PC-9 (cell line): ENCODE measurements around the gene FIBCD1. TPM values are rescaled to one million over a fixed set of nuclear protein-coding genes. Genes with fewer than 3 reads are reported as not detected.

Experiments used
- BruUV-seq: library from RNA; stranded (reverse); fragments of 400-500 nt; replicated peaks from 2 replicates; lab custom pipeline; 2021; lab: Mats Ljungman, UMichigan
- CTCF ChIA-PET: fragments of 300-600 bp; sonication (Branson Sonifier 250); formaldehyde crosslinking; loops from one replicate; lab custom pipeline; 2022; ENCODE audit warnings: antibody characterized with exemption; lab: Charles Lee
- POLR2A ChIA-PET: fragments of 300-600 bp; sonication (Branson Sonifier 250); formaldehyde crosslinking; loops from one replicate; lab custom pipeline; 2022; ENCODE audit warnings: antibody characterized with exemption; ENCODE audit not compliant: unreplicated experiment; lab: Charles Lee
- DNase-seq, 2 experiments: peaks; one replicate each; pipeline versions ENCODE4 v3.0.0 to v3.0.0-alpha.2; 2015 to 2022; ENCODE audit warnings: mixed read lengths in 1 of 2
- H2AFZ ChIP-seq: fragments of 200-600 bp; sonication (generic); 2 replicates; pipeline ENCODE4 v1.8.1; 2017; ENCODE audit warnings: antibody characterized with exemption
- H3F3A ChIP-seq: fragments of 200-600 bp; sonication (generic); 2 replicates; pipeline ENCODE4 v1.8.1; 2017; ENCODE audit warnings: antibody characterized with exemption, mild to moderate bottlenecking, low read depth; ENCODE audit not compliant: insufficient read depth
- H3K27ac ChIP-seq: fragments of 200-600 bp; sonication (generic); 2 replicates; pipeline ENCODE4 v1.6.1; 2016; ENCODE audit warnings: mixed run types
- H3K27me3 ChIP-seq: fragments of 200-600 bp; sonication (generic); 2 replicates; pipeline ENCODE4 v1.6.1; 2016; ENCODE audit warnings: low read depth, mixed run types; ENCODE audit not compliant: insufficient read depth
- H3K36me3 ChIP-seq: fragments of 200-600 bp; sonication (generic); 2 replicates; pipeline ENCODE4 v1.6.1; 2016; ENCODE audit warnings: low read depth, mixed run types
- H3K4me1 ChIP-seq: fragments of 200-600 bp; sonication (generic); replicated peaks from 2 replicates; pipeline ENCODE4 v1.6.1; 2016; ENCODE audit warnings: mixed run types; ENCODE audit not compliant: insufficient read depth
- H3K4me2 ChIP-seq: fragments of 200-600 bp; sonication (generic); 2 replicates; pipeline ENCODE4 v1.6.1; 2017; ENCODE audit warnings: mixed run types
- H3K4me3 ChIP-seq: fragments of 200-600 bp; sonication (generic); 2 replicates; pipeline ENCODE4 v1.6.1; 2016; ENCODE audit warnings: mixed run types
- H3K79me2 ChIP-seq: fragments of 200-600 bp; sonication (generic); 2 replicates; pipeline ENCODE4 v1.6.1; 2017; ENCODE audit warnings: low read depth, mixed run types
- H3K9me2 ChIP-seq: fragments of 200-600 bp; sonication (generic); 2 replicates; pipeline ENCODE4 v1.8.1; 2017; ENCODE audit warnings: mild to moderate bottlenecking; ENCODE audit not compliant: insufficient read depth
- H3K9me3 ChIP-seq: fragments of 200-600 bp; sonication (generic); 2 replicates; pipeline ENCODE4 v1.8.1; 2016; ENCODE audit warnings: low read depth; ENCODE audit not compliant: insufficient read depth
- H4K20me1 ChIP-seq: fragments of 200-600 bp; sonication (generic); 2 replicates; pipeline ENCODE4 v1.8.1; 2017; ENCODE audit not compliant: insufficient read depth
- EZH2 ChIP-seq: fragments of 200-600 bp; sonication (generic); IDR thresholded peaks from 2 replicates; pipeline ENCODE4 v1.8.0; 2017; ENCODE audit warnings: antibody characterized with exemption, low read depth
- intact Hi-C: fragments of 100-400 bp; cut with micrococcal nuclease; formaldehyde crosslinking; loops from one replicate; pipeline ENCODE4 v1.10.0; 2022; ENCODE audit not compliant: unreplicated experiment
- total RNA-seq: library from RNA; stranded (reverse); gene quantifications from 2 replicates; pipeline ENCODE4 v1.2.3, GENCODE V29; 2021
- TF ChIP-seq, protein P1 (sequence below): fragments of 200-600 bp; sonication (generic); conservative IDR thresholded peaks from 2 replicates; pipeline ENCODE4 v1.6.1; 2017; ENCODE audit warnings: mixed run types, antibody characterized with exemption, mild to moderate bottlenecking, moderate library complexity

Gene FIBCD1
- total RNA-seq, 1 experiment from 2014 or later = 2.7 TPM

DNA sequence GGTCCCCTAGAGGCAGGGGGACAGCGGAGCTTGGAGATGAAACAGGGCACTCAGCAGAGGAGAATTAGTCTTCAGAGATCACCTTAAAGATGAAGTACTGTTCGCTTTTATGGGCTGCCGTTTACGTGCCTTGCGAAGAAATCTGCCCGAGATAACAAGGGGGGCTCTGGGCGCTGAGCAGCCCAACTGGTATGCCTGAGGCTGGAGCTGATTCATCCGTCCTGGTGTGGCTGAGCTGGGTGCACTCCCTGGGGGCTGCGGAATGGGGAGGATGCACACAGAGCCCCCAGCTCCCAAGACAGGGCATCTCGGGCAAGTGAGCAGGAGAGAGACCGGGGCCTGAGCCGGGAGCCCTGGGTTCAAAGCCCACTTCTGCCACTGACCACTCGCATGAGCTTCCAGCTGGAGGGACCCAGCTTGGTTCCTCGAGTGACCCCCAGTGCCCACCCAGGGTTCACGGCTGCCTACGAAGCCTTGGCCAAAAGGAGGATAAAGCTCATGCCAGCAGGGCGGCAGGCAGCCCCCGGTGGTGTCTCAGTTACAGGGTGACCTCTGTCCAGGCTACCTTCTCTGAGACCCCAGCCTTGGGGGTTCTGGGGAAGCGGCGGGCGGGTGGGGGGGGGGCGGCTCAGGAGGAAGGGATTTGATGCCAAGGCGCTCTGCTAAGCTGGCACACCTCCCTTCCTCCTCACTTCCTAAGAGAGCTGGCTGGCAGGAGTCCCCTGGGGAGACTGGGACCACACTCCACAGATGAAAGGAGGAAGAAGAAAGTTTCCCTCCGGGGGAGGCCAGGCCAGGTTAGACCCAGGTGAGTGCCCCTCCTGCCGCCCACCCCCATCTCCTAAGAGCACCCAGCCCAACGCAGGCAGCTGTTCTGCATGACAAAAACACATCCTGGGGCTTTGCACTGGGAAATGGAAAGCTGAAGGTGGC is 5.7 kb downstream of the FIBCD1 start:
- DNase-seq = peak; percentile 55 to 59
- Histone ChIP-seq H3K4me1 (peaks cover 42% of the 10 kb centered on the region), H2AFZ (no peak overlapping the region), H3K36me3 (no peaks in the 10 kb centered on the region), H3K4me3 (peak overlapping the region; percentile 48; the same call in 1 of the 2 replicates), H3K27ac (no peak overlapping the region), H3K9me2 (no peaks in the 10 kb centered on the region), H3K4me2 (peak overlapping the region; percentile 82), H3K27me3 (peaks cover 7% of the 10 kb centered on the region; the same call in 1 of the 2 replicates), H3K79me2 (no peaks in the 10 kb centered on the region), H3K9me3 (no peaks in the 10 kb centered on the region), H4K20me1 (no peaks in the 10 kb centered on the region), H3F3A (peaks cover 44% of the 10 kb centered on the region; the same call in 1 of the 2 replicates)
- BruUV-seq = no TSS peak
- POLR2A ChIA-PET = no interaction called here
- CTCF ChIA-PET = interaction anchor here (0.6 to 0.9 kb wide), 3 partner anchors 8 to 234 kb away, joined by 3 to 5 read pairs (median 3); no protein-coding TSS in a partner anchor
- no peak for TF ChIP-seq EZH2
- TF ChIP-seq, protein P1, sequence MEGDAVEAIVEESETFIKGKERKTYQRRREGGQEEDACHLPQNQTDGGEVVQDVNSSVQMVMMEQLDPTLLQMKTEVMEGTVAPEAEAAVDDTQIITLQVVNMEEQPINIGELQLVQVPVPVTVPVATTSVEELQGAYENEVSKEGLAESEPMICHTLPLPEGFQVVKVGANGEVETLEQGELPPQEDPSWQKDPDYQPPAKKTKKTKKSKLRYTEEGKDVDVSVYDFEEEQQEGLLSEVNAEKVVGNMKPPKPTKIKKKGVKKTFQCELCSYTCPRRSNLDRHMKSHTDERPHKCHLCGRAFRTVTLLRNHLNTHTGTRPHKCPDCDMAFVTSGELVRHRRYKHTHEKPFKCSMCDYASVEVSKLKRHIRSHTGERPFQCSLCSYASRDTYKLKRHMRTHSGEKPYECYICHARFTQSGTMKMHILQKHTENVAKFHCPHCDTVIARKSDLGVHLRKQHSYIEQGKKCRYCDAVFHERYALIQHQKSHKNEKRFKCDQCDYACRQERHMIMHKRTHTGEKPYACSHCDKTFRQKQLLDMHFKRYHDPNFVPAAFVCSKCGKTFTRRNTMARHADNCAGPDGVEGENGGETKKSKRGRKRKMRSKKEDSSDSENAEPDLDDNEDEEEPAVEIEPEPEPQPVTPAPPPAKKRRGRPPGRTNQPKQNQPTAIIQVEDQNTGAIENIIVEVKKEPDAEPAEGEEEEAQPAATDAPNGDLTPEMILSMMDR = 0 out of 2 replicates have a peak, but pooled peaks have one; percentile 11
- intact Hi-C loops = no loop called here

DNA sequence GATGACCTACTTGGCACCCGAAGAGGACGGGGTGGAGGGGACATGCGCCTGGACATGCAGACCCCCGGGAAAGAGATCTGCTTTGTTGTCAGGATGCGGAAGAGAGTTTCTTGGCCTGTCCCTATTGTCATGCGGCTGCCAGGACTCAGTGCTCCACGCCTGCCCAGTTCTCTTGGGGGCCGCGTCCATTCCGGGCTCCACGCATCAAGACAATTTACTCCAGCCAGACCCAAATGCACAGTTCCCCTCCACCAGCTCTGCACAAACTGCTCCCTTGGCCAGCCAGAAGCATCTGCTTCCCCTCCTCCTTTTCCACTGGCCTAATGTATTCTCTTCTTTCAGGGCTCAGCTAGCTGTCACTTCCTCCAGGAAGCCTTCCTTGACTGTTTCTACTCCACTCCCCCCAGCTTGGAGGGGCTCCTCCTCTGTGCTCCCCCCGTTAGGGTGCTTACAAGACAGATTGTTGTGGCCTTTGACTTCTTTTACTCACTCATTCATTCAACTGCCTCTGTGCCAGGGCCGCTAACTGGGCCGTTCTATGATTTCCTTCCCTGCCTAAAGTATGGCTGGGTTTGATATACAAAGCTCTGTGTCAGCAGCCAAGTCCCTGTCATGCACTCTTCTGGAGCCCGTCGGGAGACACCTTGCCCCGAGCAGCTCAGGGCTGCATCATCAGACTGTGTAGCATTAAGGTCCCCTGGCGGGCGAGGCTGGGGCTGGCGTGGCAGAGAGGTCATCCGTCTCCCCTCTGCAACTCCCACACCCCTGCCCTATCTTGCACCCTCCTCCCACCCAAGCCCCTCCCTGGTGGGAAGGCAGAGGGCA is 6.6 kb downstream of the FIBCD1 start:
- intact Hi-C loops = no loop called here
- peaks cover 52% of the 10 kb centered on the region for H3K4me1 ChIP-seq
- H3K4me2 ChIP-seq = peak overlapping the region; percentile 82
- H3K9me3 ChIP-seq = no peaks in the 10 kb centered on the region
- no peak overlapping the region for H3K27ac ChIP-seq
- POLR2A ChIA-PET = interaction anchor here (0.7 kb wide), 1 partner anchor 125 kb away, joined by 3 read pairs; no protein-coding TSS in a partner anchor
- no peaks in the 10 kb centered on the region for H3K27me3 ChIP-seq
- DNase-seq = peak; percentile 42 to 48
- TF ChIP-seq EZH2 = no peak
- TF ChIP-seq, protein P1 = peak; percentile 40; the same call in 1 of the 2 replicates
- no peak overlapping the region for H2AFZ ChIP-seq
- no peaks in the 10 kb centered on the region for H4K20me1 ChIP-seq
- CTCF ChIA-PET = interaction anchor here (0.6 kb wide), 2 partner anchors 9 to 113 kb away, joined by 3 to 5 read pairs; no protein-coding TSS in a partner anchor
- no peaks in the 10 kb centered on the region for H3K79me2 ChIP-seq
- no peaks in the 10 kb centered on the region for H3K9me2 ChIP-seq
- no TSS peak for BruUV-seq
- peak overlapping the region; percentile 48; the same call in 1 of the 2 replicates for H3K4me3 ChIP-seq
- no peaks in the 10 kb centered on the region for H3K36me3 ChIP-seq
- peaks cover 52% of the 10 kb centered on the region for H3F3A ChIP-seq
